GM18517 (cell line): ENCODE measurements around the gene HAS3.
"Not testable (repeated sequence)": the region's sequence is repeated elsewhere in the genome, so short reads cannot be mapped to it uniquely, and the experiment has no call there.

Experiments used
- ATAC-seq: cut with Tn5 transposase; IDR thresholded peaks from one replicate; pipeline ENCODE4 v1.9.1; 2021; ENCODE audit warnings: mild to moderate bottlenecking, moderate library complexity; ENCODE audit not compliant: unreplicated experiment

The HAS3 gene

GRCh38 chr16:69115837-69116236 is 10.4 kb downstream of the HAS3 start:
- no peak for ATAC-seq

DNA sequence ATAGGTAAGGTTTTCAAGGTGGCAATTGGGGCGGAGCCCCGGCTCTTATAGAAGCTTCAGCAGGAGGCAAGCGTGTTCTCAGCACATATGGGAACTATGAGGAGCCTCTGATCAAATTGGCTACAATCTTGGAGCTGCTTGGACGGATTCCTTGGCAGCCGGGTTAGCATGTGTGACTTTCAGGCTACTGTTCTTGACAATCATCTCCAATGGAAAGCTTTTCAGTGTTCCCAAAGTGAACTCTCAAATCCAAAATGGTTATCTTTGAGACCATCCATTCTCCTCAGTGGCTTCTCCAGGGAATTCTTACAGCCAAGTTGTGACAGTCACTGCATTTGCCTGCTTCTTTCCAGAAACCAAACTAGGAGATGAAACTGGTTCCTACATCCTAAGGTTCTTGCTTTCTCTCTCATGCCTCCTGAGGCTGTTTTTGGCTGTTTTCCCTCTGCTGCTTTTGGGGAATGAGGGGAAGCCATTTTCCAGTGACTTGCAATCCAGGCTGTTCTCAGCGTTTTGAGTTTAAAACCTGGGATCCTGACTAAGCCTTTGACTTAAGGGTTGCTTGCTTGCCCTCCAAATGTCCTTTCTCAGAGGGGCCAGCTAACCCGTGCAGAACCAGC is 10.9 kb downstream of the HAS3 start:
- ATAC-seq: no peak

GRCh38 chr16:69116906-69117305 is 11.5 kb downstream of the HAS3 start:
- ATAC-seq: no peak

- no peak for ATAC-seq
Observed at GRCh38 chr16:69118468-69118867, 13.0 kb downstream of the HAS3 start.

DNA sequence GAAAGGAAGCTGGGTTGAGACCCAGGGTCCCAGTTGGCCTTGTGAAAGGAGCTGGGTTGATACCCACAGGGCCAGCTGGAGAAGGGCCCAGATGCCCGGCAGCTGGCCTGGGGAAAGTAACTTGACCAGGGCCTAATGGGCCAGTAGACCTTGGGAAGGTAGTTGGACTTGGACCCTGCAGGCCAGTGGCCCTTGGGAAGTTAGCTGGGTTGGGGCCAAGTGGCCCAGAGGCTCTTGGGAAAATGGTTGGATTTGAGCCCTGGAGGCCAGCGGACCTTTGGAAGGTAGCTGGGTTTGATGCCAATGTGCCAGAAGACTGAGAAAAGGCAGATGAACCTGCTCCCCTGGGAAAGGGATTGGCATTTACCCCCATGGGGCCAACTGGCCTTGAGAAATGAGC is 13.5 kb downstream of the HAS3 start:
- no peak for ATAC-seq

- ATAC-seq: no peak
Observed at GRCh38 chr16:69119536-69119935, 14.1 kb downstream of the HAS3 start.

- ATAC-seq: no peak
Observed at GRCh38 chr16:69120096-69120664, 14.7 kb downstream of the HAS3 start.

GRCh38 chr16:69123910-69124309 is 18.5 kb downstream of the HAS3 start:
- ATAC-seq: no peak

DNA sequence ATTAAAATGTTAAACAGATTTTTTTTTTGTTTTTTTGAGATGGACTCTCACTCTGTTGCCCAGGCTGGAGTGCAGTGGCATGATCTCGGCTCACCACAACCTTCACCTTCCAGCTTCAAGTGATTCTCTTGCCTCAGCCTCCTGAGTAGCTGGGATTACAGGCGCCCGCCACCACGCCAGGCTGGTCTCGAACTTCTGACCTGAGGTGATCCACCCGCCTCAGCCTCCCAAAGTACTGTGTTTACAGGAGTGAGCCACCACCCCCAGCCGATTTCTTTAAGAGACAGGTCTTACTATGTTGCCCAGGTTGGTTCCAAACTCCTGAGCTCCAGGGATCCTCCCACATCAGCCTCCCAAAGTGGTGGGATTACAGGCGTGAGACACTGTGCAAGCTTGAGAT is 19.0 kb downstream of the HAS3 start:
- ATAC-seq: not testable (repeated sequence)

DNA sequence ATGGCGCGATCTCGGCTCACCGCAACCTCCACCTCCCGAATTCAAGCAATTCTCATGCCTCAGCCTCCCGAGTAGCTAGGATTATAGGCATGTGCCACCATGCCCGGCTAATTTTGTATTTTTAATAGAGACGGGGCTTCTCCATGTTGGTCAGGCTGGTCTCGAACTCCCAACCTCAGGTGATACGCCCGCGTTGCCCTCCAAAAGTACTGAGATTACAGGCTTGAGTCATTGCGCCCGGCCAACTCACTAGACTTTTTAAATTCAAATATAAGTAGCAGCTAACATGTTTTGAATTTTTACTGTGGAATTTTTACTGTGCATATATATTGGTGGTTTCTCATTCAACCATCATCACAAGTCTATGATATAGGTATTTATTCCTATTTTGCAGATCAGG is 19.5 kb downstream of the HAS3 start:
- not testable (repeated sequence) for ATAC-seq

DNA sequence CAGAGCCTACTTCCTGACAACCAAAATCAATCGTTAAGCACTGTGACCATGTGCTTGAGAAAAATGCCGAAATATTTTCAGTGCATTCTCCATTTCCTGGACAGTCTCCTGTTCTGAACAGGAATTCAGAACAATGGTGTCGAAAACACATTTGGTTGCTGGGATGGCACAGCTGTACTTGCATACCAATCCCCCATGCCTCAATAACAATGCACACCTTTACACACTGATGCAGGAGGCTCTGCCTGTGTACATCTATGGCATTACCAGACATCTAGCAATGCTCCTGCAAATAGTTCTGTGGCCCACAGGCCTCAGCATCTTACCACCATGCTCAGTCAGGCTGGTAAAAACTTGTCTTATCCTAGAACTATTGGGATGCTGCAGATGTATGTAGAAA is 20.8 kb downstream of the HAS3 start:
- no peak for ATAC-seq

GRCh38 chr16:69126801-69127200 is 21.3 kb downstream of the HAS3 start:
- not testable (repeated sequence) for ATAC-seq

DNA sequence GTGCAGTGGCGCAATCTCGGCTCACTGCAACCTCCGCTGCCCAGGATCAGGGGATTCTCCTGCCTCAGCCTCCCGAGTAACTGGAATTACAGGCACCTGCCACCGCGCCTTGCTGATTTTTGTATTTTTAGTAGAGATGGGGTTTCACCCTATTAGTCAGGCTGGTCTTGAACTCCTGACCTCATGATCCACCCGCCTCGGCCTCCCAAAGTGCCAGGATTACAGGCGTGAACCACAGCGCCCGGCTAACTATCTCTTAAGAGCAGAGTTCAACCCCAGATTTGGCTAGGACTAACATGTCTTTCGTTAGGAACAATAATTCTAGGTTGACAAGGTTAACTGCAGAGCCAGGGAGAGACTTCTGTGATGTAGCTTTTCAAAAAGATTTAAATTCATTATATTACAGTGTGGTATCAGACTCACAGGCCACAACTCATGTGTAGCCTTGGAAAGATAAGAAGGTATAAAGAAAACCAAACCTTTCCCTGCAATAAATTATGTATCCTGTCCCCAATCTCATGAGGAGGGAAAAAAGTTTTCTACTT is 22.6 kb downstream of the HAS3 start:
- no peak for ATAC-seq

DNA sequence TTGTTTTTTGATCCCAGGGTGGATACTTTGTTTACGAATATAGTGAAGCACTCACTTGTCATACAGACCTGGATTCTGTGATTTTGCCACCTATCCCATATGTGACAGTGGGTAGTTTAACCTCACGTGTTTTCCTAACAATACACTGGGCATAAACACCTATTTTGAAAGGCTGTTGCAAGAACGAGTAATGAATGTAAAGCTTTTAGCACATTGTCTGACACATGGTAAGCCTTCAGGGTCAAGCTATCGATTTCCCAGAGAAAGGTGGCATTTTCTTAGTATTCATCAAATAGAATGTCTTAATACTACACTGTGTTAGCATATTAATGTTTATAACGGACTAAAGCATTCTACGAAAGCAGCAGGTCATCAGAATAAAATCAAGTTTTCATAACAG is 25.0 kb downstream of the HAS3 start:
- no peak for ATAC-seq

GRCh38 chr16:69131167-69131838 is 25.9 kb downstream of the HAS3 start:
- no peak for ATAC-seq

DNA sequence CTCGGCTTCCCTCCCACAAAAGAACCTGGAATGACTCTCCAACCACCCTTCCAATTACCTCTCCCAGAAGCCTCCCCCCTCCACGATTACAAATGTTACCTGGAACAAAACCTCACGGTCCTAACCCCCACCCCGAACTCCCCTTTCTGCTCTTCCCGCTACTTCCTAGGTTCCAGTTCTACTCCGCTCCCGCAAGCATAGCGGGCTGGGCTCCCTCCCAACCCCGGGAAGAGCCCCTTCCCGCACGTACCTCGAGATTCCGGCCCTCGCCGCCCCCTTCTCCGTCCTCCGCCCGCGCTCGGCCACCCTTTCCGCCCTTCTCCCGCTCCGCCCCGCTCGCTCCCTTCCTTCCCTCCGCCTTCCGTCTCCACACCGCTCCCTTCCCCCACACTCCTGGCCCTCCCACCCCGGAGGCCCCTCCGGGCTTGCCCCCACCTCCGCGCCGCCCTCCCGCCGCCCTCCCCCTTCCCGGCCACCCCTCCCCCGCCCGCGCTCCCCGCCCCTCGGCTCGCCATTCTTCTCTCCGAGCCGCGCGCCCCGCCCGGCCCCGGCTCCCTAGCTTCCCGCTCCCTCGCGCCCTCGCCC is 26.5 kb downstream of the HAS3 start:
- ATAC-seq: peak; percentile 29

GRCh38 chr16:69132424-69133252 is 27.2 kb downstream of the HAS3 start, which contains the start of the genes CHTF8 and UTP4:
Gene CHTF8, minus strand, starts transcription at chr16:69132588. Its CDS starts 11,130 bp downstream, at chr16:69121458.
Gene UTP4, plus strand, starts transcription at chr16:69132649. Its CDS starts 811 bp downstream, at chr16:69133460.
- peak; percentile 64 for ATAC-seq

DNA sequence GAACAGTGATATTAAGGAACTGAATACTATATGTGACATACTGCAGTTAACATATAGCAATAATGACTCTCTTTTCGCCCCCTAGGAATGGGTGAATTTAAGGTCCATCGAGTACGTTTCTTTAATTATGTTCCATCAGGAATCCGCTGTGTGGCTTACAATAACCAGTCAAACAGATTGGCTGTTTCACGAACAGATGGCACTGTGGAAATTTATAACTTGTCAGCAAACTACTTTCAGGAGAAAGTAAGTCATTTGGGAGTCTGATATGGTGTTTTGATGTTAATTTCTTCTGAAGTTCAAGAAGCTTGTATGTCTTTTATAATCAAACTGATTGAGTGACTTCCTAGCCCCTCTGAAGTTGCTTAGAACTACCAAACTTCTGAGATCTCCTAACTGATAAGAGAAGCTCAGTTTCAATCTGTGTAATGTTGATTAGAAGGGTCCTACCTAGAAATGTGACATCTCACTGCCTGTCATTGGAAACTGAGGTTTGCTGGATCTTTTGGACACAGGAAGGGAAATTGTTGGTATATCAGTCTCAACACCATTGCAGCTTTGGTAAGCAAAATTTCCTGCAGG is 28.0 kb downstream of the HAS3 start:
- no peak for ATAC-seq

- no peak for ATAC-seq
Observed at GRCh38 chr16:69138608-69139007, 33.2 kb downstream of the HAS3 start.

DNA sequence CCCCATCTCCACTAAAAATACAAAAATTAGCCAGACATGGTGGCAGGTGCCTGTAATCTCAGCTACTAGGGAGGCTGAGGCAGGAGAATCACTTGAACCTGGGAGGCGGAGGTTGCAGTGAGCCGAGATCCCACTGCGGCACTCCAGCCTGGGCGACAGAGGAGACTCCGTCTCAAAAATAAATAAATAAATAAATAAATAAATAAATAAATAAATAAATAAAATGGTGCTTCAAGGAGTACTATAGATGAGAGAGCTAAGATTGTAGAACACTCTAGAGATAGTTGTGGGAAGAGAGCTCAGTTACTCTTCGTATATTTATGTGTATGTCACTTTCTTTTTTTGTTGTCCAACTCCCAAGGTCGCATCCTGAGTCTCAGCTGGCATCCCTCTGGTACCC is 34.0 kb downstream of the HAS3 start:
- ATAC-seq: not testable (repeated sequence)
